ENCODE measurements around the gene ABCG4.

DNA sequence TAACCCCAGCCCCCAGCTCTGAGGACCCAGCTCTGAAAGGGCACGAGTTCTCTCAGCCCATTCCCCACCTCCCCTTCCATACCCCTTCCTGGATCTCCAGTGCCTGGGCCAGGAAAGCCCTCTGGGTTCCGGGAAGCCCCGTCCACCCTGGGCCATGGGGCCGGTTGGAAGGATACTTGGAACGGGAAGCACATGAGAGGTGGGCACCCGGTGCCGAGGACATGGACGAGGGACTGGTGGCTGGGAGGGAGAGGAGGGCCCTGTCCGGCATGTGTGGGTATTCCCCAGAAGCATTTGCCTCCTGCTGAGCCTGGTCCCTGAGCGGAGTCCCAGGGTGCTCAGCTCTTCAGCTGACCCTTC lies 32.6 kb upstream of the ABCG4 start:
- TF ChIP-seq SIN3A (IDR thresholded peaks at IDR 0.05; ENCODE audit: borderline replicate concordance, insufficient read depth, low read length) (no peak), POLR2AphosphoS5 (IDR thresholded peaks at IDR 0.05; ENCODE audit: low read depth, low read length) (no peak), TAF1 (IDR thresholded peaks at IDR 0.05; ENCODE audit: borderline replicate concordance, insufficient read depth, low read length) (no peak)
- TF ChIP-seq, protein P1, sequence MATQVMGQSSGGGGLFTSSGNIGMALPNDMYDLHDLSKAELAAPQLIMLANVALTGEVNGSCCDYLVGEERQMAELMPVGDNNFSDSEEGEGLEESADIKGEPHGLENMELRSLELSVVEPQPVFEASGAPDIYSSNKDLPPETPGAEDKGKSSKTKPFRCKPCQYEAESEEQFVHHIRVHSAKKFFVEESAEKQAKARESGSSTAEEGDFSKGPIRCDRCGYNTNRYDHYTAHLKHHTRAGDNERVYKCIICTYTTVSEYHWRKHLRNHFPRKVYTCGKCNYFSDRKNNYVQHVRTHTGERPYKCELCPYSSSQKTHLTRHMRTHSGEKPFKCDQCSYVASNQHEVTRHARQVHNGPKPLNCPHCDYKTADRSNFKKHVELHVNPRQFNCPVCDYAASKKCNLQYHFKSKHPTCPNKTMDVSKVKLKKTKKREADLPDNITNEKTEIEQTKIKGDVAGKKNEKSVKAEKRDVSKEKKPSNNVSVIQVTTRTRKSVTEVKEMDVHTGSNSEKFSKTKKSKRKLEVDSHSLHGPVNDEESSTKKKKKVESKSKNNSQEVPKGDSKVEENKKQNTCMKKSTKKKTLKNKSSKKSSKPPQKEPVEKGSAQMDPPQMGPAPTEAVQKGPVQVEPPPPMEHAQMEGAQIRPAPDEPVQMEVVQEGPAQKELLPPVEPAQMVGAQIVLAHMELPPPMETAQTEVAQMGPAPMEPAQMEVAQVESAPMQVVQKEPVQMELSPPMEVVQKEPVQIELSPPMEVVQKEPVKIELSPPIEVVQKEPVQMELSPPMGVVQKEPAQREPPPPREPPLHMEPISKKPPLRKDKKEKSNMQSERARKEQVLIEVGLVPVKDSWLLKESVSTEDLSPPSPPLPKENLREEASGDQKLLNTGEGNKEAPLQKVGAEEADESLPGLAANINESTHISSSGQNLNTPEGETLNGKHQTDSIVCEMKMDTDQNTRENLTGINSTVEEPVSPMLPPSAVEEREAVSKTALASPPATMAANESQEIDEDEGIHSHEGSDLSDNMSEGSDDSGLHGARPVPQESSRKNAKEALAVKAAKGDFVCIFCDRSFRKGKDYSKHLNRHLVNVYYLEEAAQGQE (IDR thresholded peaks at IDR 0.05; ENCODE audit: insufficient read depth in 1 of 2, low read depth in 2 of 2, low read length in 2 of 2): no peak

All from PFSK-1 (cell line).